GM10248 (cell line): ENCODE data around the gene BCKDK.
"Not testable (repeated sequence)": the region's sequence is repeated elsewhere in the genome, so short reads cannot be mapped to it uniquely, and the experiment has no call there.

ENCODE experiments used
- CTCF ChIA-PET: fragments of 300-600 bp; sonication (Branson Sonifier 250); formaldehyde crosslinking; extraction: SDS; loops from one replicate; lab custom pipeline; 2021; ENCODE audit warnings: antibody characterized with exemption; lab: Yijun Ruan, JAX
- POLR2A ChIA-PET: fragments of 350-650 bp; sonication (Branson Sonifier 250); formaldehyde crosslinking; extraction: SDS; loops from one replicate; lab custom pipeline; 2020; ENCODE audit warnings: antibody characterized with exemption; lab: Yijun Ruan, JAX
- DNase-seq: peaks from one replicate; pipeline ENCODE4 v3.0.0; 2012; ENCODE audit errors: extremely low spot score
- CTCF ChIP-seq: IDR thresholded peaks from 2 replicates; pipeline ENCODE4 v1.5.1; 2012; ENCODE audit warnings: mild to moderate bottlenecking, low read depth; ENCODE audit errors: extremely low read depth, missing control alignments, control extremely low read depth

BCKDK gene

DNA sequence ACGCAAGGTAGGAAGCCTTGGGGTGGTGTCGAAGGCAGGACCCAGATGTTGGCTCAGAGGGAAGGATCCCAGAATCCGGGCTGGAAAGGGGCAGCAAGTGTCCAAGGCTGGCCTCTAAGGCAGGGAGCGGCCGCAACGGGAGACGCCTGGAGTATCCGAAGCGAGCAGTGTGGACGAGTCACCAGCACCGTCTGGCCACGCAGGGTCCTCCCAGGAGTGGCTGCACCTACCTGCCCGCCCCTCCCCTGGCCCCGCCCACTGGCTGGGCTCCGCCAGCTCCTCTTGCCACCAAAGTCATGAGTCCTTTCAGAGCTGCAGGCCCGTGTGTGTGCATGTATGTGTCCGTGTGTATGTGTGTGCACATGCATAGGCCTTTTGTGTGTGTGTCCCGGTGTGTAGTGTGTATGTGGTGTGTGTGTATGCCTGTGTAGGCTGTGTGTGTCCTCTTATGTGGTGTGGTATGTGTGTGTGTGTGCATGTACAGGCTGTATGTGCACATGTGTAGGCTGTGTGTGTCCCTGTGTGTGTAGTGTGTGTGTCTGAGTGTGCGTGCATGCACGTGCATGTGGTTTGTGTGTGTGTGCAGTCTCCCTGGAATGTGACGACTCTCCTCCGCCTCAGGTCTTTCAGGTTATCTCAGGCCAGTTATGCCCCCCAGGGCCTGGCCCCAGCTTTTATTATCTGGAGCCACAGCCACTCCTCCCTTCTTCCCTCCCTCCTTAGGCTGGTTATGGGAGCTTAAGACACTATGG, 27.5 kb downstream of the BCKDK start, which contains the start of gene PRSS8:
Gene PRSS8 (minus strand): TSS at position 193 of the 752 bp plus-strand sequence. CDS start 229 bp downstream, outside the sequence.
- ChIA-PET CTCF (interaction anchor here (1.0 to 1.1 kb wide), 3 partner anchors 21 to 151 kb away, joined by 3 read pairs; partner anchors contain the start of gene HSD3B7), POLR2A (interaction anchor here (1.7 kb wide), 1 partner anchor 45 kb away, joined by 6 read pairs; the partner anchor contains the start of gene FUS)
- TF ChIP-seq CTCF, result no peak
- DNase-seq, result no peak

- no peak for DNase-seq
- TF ChIP-seq CTCF, result no peak
- CTCF ChIA-PET, result interaction anchor here (1.0 to 1.1 kb wide), 2 partner anchors 20 to 151 kb away, joined by 3 read pairs; partner anchors contain the start of gene HSD3B7
- POLR2A ChIA-PET, result interaction anchor here (1.7 kb wide), 1 partner anchor 44 kb away, joined by 6 read pairs; the partner anchor contains the start of gene FUS
These were observed 28.1 kb downstream of the BCKDK start for GRCh38 chr16:31136287-31136662.

GRCh38 chr16:31136822-31137499, 28.8 kb downstream of the BCKDK start:
- ChIA-PET POLR2A (interaction anchor here (1.7 kb wide), 1 partner anchor 43 kb away, joined by 6 read pairs; the partner anchor contains the start of gene FUS), CTCF (interaction anchor here (1.1 kb wide), 1 partner anchor 152 kb away, joined by 3 read pairs; the partner anchor contains the start of gene HSD3B7)
- DNase-seq, result not testable (repeated sequence)

DNA sequence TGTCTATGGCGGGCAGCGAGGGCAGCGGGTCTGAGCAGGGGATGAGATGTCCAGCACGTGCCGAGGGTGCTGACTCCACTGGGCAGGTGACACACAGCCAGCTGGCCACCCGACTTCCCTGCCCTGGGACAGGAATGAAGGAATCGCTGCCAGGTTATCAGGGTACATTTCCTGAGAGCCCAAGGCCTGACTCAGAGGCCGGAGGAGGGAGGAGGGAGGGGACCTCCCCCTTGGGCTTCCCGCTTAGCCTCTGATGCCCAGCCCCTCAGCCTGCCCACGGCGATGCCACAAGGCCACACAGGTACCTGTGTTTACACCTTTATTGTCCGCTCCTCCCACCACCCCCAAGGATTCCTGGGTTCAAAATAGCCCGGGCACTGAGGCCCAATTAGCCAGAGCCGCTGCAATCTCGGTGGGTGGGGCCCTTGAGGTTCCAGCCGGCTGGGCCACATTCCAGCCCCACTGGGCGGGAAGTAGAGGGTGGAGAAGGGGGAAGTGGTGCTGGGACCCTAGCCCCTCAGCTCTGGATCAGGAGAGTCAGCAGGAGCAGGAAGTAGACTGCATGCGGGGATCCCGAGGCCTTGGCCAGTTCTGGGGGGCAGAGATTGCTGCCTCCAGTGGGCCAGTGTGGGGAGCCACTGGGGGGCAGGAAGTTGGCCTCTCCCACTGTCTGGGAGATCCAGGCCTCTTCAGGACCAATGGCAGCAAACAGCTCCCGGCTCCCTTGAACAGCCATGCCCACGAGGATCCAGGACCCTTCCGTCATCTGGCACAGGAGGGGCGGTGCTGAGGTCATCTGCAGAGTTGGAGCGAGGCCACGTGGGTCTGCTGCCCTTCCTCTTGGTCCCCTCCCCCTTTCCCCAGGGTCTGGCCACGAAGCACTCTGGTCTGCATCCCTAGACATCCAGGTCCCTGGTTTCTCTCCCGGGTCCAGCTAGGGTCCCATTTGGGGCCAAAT, 30.7 kb downstream of the BCKDK start:
- POLR2A ChIA-PET, result no interaction called here
- DNase-seq, result no peak
- TF ChIP-seq CTCF, result no peak
- CTCF ChIA-PET, result interaction anchor here (4.9 kb wide), 1 partner anchor 10 kb away, joined by 68 read pairs; no protein-coding TSS in a partner anchor

- DNase-seq, POLR2A ChIA-PET: not testable (repeated sequence)
- CTCF ChIA-PET, result interaction anchor here (1.2 to 4.9 kb wide), 7 partner anchors 13 to 187 kb away, joined by 3 to 68 read pairs (median 21); partner anchors contain the start of gene VKORC1
These were observed 32.9 kb downstream of the BCKDK start for GRCh38 chr16:31141071-31141469.

GRCh38 chr16:31141489-31142108, 33.4 kb downstream of the BCKDK start:
- DNase-seq, result no peak
- CTCF ChIA-PET, result interaction anchor here (0.8 to 4.9 kb wide), 45 partner anchors 8 to 318 kb away, joined by 3 to 68 read pairs (median 6); partner anchors contain the start of genes ARMC5, FUS, ITGAM and KAT8
- no peak for TF ChIP-seq CTCF
- POLR2A ChIA-PET, result interaction anchor here (0.9 to 1.8 kb wide), 5 partner anchors 11 to 42 kb away, joined by 3 to 29 read pairs (median 3); partner anchors contain the start of genes FUS and KAT8
